ENCODE measurements around the gene ALG9.

The ALG9 gene

DNA sequence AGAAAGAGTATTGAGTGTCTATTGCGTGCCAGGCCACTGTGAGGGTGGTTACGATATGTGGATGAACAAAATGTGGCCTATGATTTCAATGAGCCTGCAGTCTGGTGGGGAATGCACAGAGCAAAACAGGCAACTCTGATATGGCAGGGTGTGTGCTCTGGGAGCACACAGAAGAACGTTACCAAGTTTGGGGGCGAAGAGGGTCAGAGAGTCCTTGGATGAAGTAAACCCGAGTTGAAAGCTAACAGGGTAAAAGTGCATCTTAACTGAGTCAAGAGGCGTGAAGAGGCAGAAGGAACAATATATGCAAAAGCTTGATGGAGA, 8.2 kb upstream of the ALG9 start:
- TF ChIP-seq, protein P1, sequence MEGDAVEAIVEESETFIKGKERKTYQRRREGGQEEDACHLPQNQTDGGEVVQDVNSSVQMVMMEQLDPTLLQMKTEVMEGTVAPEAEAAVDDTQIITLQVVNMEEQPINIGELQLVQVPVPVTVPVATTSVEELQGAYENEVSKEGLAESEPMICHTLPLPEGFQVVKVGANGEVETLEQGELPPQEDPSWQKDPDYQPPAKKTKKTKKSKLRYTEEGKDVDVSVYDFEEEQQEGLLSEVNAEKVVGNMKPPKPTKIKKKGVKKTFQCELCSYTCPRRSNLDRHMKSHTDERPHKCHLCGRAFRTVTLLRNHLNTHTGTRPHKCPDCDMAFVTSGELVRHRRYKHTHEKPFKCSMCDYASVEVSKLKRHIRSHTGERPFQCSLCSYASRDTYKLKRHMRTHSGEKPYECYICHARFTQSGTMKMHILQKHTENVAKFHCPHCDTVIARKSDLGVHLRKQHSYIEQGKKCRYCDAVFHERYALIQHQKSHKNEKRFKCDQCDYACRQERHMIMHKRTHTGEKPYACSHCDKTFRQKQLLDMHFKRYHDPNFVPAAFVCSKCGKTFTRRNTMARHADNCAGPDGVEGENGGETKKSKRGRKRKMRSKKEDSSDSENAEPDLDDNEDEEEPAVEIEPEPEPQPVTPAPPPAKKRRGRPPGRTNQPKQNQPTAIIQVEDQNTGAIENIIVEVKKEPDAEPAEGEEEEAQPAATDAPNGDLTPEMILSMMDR (IDR thresholded peaks at IDR 0.05; ENCODE audit: low read depth, low read length, missing control alignments): no peak
- DNase-seq (ENCODE audit: low read depth): no peak

DNA sequence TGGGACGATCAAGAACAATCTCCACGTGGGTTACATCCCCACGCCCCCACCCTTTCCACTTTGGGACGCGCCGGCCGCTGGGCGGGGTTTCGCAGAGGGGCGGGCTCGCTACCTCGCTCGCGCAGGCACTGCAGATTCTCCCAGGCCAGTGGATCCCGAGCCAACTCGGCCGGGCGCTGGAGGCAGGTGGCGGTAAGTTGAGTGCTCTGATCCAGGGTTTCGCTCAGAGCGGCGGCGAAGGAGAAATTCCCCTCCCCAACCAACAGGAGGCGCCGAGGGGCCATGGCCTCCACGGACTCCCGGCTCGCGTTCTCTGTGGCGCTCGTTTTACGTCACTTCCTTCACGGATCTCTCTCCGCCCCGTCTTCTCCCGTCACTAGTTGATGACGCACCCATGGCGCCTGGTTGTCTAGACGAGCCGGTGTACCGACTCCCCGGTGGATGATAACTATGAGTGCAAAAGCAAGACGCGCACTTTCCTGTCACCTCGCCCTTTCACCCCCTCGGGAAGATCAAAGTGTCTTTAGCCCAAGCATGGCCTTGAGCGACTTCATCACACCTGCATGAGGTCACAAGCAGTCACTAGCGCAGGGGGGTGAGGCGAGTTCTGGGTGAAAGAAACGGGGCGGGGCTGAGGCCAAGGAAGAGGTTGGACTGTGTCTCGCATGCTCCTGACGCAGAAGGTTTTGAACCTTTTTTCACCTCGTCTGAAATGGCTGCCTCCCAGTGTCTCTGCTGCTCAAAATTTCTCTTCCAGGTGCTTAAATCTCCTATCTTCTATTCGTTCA, 7.7 kb upstream of the ALG9 start, which contains the start of the genes CFAP68 and FDXACB1:
CFAP68 (plus strand) TSS at position 693 of the 788 bp plus-strand sequence; CDS start at position 713, 20 bp downstream.
FDXACB1 (minus strand) TSS at position 317 of the 788 bp plus-strand sequence; CDS start at position 284, 33 bp downstream.
- H3K4me3 ChIP-seq (ENCODE audit: low read depth, low read length): peak within 1 kb of the TSS; percentile 63
- DNase-seq (ENCODE audit: low read depth): peak; percentile 88
- TF ChIP-seq, protein P1 (IDR thresholded peaks at IDR 0.05; ENCODE audit: low read depth, low read length, missing control alignments): peak; percentile 97

More for the DNA sequence above, 8.2 kb upstream of the ALG9 start:
- H3K4me3 ChIP-seq (ENCODE audit: low read depth, low read length): peak overlapping the region; percentile 63

DNA sequence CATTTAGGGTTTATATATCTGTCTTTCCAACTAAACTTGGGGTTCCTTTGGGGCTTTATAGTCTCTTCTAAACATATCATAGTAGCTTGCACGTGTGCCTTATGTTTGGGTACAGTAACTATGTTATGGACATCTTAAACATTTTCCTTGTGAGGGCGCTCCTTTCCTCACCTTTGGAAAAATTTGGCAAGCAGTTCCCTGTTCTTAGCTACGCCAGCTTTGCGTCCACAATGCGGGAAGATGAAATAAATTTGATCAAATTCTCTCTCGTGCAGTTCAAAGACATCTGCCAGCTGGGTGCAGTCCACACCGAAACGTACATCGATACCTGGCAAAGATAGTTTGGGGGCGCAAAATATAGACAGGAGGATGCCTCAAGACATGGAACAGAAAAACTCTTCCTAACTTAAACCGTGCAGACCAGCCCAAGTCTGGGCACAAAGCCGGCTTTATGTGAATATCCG, 7.0 kb upstream of the ALG9 start:
- TF ChIP-seq, protein P1 (IDR thresholded peaks at IDR 0.05; ENCODE audit: low read depth, low read length, missing control alignments): no peak
- H3K4me3 ChIP-seq (ENCODE audit: low read depth, low read length): peak overlapping the region; percentile 63
- no peak for DNase-seq (ENCODE audit: low read depth)

DNA sequence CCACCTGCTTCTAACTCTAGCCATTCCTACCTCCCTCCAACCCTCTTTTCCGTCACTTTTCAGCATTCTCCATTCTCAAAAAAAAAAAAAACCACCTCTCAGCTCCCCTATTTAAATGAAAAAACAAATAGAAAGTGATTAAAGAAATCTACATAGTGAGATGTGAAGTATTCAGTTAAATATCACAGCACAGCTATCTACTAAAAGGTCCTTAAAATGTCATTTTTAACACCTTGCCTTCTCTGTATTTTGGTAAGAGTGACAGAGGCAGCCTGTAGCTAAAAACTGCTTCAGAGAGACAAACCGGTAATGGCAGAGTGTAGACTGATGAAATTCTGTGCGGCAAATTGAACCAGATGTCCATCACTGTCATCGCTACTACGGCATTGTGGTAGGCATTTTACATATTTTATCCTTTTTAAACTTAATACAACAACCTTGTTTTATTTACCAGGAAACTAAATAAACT, 346 bp upstream of the ALG9 start:
- peak overlapping the region; percentile 97 for H3K4me3 ChIP-seq (ENCODE audit: low read depth, low read length)
- TF ChIP-seq, protein P1 (IDR thresholded peaks at IDR 0.05; ENCODE audit: low read depth, low read length, missing control alignments): no peak
- DNase-seq (ENCODE audit: low read depth): no peak

DNA sequence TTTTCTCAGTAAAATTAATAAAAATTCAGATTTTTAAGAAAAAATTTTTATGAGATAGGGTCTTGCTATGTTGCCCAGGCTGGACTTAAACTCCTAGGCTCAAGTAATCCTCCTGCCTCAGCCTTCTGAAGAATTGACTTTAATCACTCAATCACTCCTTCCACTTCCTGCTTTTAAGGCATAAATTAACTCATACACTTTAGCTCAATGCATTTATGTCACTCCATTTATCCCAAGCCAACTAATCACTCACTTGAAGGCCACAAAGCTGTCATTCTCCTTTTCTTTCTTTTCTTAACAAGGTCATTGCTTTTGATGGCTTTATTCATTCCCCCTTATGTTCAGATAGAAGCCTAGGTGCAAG, 877 bp downstream of the ALG9 start:
- H3K4me3 ChIP-seq (ENCODE audit: low read depth, low read length): peak overlapping the region; percentile 97
- TF ChIP-seq, protein P1 (IDR thresholded peaks at IDR 0.05; ENCODE audit: low read depth, low read length, missing control alignments): no peak
- no peak for DNase-seq (ENCODE audit: low read depth)

DNA sequence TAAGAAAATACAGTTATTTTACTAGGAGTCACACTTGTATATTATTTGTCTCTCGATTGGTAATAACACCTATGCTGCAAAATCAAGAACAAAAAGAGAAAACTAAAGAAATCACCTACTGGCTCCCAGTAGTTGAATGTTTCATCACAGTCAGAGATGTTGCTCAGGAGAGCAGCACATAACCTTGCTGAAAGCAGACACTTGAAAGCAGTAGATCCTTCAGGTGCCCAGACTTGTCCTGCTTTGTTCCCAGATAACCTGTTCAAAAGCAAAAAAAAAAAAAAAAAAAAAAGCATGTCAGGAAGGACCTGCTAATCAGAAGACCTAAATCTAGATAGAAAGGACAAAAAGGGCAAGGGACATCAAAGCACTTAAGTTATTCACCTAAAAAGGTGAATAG, 1.3 kb downstream of the ALG9 start:
- TF ChIP-seq, protein P1 (IDR thresholded peaks at IDR 0.05; ENCODE audit: low read depth, low read length, missing control alignments): no peak
- no peak for DNase-seq (ENCODE audit: low read depth)
- H3K4me3 ChIP-seq (ENCODE audit: low read depth, low read length): peak overlapping the region; percentile 97; the same call in 1 of the 2 replicates
